Stimulated activated CD4-positive, alpha-beta T cell treated with anti-CD3 and anti-CD28 coated beads, Interleukin-2, amount 100 ng/mL, for 4 hours (primary cell): ENCODE results near the gene ABHD12.

ENCODE experiments used
- DNase-seq: peaks from one replicate; pipeline ENCODE4 v3.0.0-alpha.2; 2020; ENCODE audit warnings: low read depth

ABHD12 gene

GRCh38 chr20:25380945-25381614, 9.6 kb downstream of the ABHD12 start:
- DNase-seq: no peak

- no peak for DNase-seq
These were observed 11.5 kb downstream of the ABHD12 start for GRCh38 chr20:25378884-25379733.

GRCh38 chr20:25378189-25378883, 12.3 kb downstream of the ABHD12 start:
- DNase-seq: no peak

DNA sequence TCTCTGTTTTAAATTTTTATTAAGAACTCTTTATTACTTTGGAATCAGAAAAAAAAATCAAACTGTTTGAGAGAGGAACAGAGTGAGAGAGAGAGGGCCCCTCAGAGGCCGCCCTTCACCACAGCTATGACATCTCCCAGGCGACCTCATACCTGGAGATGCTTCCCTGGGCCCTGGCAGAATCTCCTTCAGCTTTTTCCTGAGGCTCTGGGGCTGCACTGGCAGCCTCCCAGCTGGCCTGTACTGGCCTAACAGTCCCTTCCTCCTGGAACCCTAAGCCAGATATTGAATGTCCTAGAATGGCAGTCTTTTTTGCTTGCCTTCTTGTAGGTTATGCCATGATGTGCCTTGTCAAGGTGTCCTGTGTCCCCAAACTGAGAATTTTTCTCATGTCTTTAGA, 13.7 kb downstream of the ABHD12 start:
- DNase-seq: no peak

- DNase-seq: no peak
These were observed 14.4 kb downstream of the ABHD12 start for GRCh38 chr20:25376236-25376635.

DNA sequence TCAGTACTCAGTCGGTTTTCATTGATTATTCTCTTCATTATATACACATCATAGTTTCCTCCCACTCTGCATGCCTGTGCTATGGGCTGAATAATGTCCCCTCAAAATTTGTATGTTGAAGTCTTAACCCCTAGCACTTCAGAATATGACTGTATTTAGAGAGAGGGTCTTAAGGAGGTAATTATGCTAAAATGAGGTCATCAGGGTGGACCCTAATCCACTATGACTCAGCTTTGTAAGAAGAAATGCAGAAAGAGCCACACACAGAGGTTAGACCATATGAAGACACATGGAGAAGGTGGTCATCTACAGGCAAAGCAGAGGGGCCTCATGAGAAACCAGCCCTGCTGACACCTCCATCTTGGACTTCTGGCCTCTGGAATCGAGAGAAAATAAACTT, 15.8 kb downstream of the ABHD12 start:
- no peak for DNase-seq

GRCh38 chr20:25372584-25373336, 17.9 kb downstream of the ABHD12 start:
- DNase-seq: no peak

DNA sequence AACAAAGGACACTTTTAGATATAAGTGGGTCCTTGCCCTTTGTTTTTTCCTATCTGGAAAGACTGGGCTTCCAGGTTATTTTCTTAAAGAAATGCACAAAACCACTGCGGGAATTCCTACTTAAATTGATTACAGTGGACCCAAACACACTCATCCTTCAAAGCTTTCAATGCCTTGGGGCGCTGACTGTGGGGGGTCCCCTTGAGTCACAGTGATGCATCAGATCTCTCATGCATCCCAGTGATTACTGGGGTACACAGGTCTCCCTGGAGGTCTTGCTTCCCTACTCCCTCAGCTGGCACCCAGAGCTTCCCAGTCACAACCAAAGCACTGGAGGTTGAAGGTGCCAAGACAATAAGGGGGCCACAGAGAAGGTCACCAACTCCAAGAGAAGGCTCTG, 20.7 kb downstream of the ABHD12 start:
- DNase-seq: no peak

DNA sequence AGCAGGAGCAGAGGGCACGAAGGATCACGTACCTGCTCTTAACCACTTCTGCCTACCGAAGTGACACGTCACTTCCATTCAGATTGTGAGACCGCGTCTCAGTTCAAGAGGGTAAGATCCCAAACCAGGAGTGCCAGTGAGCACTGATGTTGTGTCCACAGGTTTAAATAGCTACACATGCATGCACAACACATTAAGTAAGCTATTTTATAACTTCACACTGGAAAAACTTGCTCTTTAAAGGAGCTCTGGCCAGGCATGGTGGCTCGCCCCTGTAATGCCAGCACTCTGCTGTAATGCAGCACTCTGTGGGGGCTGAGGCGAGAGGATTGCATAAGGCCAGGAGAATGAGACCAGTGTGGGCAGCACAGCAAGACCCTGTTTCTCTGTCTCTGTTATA, 21.1 kb downstream of the ABHD12 start:
- DNase-seq: no peak

- no peak for DNase-seq
These were observed 21.7 kb downstream of the ABHD12 start for GRCh38 chr20:25368976-25369375.

DNA sequence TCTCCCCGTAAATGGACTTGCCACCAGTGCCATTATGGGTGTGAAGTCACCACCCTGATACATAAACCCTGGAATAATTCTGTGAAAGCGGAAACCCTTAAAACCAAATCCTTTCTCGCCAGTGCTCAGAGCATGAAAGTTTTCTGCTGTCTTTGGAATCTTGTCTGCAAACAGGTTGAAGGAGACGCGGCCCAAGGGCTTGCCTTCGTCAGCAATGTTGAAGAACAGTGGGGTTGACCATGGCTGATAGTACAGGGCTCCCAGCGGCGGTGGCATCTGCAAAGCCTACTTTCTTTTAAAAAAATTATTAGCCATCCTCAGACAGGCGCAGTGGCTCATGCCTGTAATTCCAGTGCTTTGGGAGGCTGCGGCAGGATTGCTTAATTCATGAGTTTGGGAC, 22.1 kb downstream of the ABHD12 start:
- DNase-seq: no peak

DNA sequence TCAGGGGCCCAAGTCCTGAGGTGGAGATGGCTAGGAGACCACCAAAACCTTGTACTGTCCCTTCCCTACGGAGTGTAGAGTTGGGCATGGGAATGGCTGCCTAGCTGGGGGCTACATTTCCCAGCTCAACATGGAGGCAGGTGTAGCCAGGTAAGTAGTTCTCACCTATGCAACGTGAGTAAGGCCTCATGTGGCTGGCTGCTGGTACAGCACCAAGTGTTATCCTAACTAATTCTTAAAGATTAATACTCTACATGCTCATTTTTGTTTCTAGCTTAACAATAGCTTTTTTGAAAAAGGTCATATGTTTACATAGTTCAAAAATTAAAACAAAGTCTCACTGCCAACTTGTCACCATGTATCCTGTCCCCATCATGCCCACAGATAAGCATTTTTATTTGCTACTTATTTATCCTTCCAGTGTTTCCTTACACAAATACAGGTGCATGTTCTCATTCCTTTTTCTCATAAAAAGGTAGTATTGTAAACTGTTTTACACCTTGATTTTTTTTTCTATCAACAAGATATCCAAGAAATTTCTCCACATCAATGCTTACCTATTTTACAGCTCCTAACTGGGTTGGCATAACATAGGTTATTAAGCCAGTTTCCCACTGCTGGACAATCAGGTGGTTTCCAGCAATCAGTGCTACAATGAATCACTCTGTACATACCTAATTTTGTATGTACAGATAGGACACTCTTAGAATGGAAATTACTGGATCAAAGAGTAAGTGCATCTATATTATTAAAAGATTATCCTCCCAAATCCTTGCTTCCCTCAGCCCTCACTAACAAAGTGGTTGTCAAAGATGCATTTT, 25.5 kb downstream of the ABHD12 start:
- DNase-seq: no peak

DNA sequence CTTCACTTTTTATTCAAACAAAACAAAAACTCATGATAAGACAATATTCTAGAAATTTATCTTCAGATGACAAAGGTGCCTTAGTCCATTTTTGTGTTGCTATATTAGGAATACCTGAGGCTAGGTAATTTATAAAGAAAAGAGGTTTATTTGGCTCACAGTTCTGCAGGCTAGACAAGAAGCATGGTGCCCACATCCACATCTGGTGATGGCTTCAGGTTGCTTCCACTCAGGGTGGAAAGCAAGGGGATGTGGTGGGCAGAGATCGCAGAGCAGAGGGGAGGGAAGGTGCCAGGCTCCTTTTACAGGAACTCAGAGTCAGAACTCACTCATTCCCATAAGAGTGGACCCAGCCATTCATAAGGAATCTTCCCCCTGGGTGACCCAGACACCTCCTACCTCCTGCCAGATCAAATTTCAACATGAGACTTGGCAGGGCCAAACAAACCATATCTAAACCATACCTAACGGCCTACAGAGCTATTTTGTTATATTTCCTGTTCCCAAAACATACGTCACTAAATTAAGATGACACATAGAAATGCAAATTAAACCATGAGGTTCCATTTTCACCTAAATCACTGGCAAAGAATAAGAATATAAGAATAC, 26.4 kb downstream of the ABHD12 start:
- no peak for DNase-seq

DNA sequence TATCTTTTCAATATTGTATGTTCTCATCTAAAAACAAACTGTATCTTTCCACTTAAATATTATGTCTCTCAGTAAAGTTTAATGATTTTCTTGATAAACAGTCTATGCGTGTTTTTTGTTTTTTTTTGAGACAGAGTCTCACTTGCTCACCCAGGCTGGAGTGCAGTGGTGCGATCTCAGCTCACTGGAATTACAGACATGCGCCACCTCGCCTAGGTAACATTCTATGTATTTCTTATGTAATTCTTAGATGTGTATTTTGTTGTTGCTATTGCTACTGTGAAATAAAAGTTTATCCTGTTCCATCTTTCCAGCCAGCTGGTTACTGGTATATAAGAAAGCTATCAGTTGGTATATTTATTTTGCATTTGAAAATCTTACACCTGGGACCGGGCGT, 29.4 kb downstream of the ABHD12 start:
- no peak for DNase-seq

- DNase-seq: no peak
These were observed 29.9 kb downstream of the ABHD12 start for GRCh38 chr20:25360631-25361286.

DNA sequence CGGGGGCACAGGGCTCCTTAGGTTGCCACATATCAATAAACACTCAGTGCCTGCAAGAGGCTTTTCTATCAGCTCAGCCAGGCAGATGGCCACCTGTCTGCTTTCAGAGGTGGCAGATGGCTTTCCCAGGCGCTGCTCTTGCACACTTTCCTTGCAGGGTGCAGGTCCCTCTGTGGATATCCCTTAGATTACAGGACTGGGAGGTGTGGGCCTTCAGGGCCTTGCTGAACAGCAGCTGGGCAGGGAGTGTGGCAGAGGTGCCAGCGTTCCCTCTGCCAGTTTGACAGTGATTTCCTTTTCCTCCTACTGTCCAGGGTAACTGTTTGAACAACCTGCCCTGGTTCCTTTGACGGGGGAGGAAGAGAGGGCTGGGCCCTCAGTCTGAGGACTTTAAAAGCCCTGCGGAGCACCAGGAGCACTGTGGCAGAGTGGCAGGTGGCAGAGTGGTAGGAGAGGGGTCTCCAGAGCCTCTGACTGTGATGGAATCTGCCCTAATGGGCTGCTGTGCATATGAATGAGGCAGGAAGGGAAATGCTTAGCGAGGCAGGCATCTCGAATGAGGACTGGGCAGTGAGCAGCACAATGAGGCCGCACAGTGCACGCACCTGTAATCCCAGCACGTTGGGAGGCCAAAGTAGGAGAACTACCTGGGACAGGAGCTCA, 34.2 kb downstream of the ABHD12 start:
- no peak for DNase-seq

DNA sequence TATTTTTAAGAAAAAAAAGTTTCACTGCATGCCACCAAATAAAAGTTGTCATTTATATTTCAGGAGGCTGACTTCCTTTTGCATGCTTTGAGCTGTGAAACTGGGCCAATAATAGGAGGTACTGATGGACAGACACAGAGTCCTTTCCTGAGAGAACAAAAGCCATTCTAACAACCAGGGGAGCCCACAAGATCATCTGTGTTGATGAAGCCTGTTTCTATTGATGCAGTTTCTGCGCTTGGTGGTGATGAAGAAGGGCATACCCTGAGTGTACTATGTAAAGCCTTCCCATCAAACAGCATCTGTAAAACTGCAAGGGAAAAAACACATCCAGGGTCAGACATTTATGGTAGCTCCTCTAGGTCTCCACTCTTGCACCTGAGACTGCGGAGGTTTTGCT, 34.8 kb downstream of the ABHD12 start:
- DNase-seq: no peak

GRCh38 chr20:25355011-25355595, 35.5 kb downstream of the ABHD12 start:
- no peak for DNase-seq
